ENCODE results near the gene FCAMR.

FCAMR gene

GRCh38 chr1:206961668-206962067, 8.6 kb downstream of the FCAMR start:
- Histone ChIP-seq H2AFZ (ENCODE audit: low read depth, low read length) (no peak overlapping the region), H3K9me3 (ENCODE audit: low read length) (no peaks in the 10 kb centered on the region), H3K27me3 (ENCODE audit: insufficient read depth, low read length) (no peaks in the 10 kb centered on the region), H3K4me1 (ENCODE audit: insufficient read depth, low read length) (no peaks in the 10 kb centered on the region), H3K36me3 (ENCODE audit: insufficient read depth, low read length) (no peaks in the 10 kb centered on the region), H3K4me3 (ENCODE audit: low read length) (no peak overlapping the region)

- H2AFZ ChIP-seq (ENCODE audit: low read depth, low read length): no peak overlapping the region
- H3K4me3 ChIP-seq (ENCODE audit: low read length): no peak overlapping the region
- no peaks in the 10 kb centered on the region for H3K36me3 ChIP-seq (ENCODE audit: insufficient read depth, low read length)
- peaks cover 4% of the 10 kb centered on the region for H3K4me1 ChIP-seq (ENCODE audit: insufficient read depth, low read length)
- H3K9me3 ChIP-seq (ENCODE audit: low read length): no peaks in the 10 kb centered on the region
- H3K27me3 ChIP-seq (ENCODE audit: insufficient read depth, low read length): no peaks in the 10 kb centered on the region
Observed at GRCh38 chr1:206960676-206961386, 9.4 kb downstream of the FCAMR start.

GRCh38 chr1:206958144-206958543, 12.1 kb downstream of the FCAMR start:
- Histone ChIP-seq H3K4me3 (ENCODE audit: low read length) (no peak overlapping the region), H3K4me1 (ENCODE audit: insufficient read depth, low read length) (peaks cover 7% of the 10 kb centered on the region), H2AFZ (ENCODE audit: low read depth, low read length) (no peak overlapping the region), H3K36me3 (ENCODE audit: insufficient read depth, low read length) (no peaks in the 10 kb centered on the region), H3K27me3 (ENCODE audit: insufficient read depth, low read length) (no peaks in the 10 kb centered on the region), H3K9me3 (ENCODE audit: low read length) (no peaks in the 10 kb centered on the region)

GRCh38 chr1:206957639-206958038, 12.6 kb downstream of the FCAMR start:
- no peak overlapping the region for H2AFZ ChIP-seq (ENCODE audit: low read depth, low read length)
- H3K4me1 ChIP-seq (ENCODE audit: insufficient read depth, low read length): peaks cover 7% of the 10 kb centered on the region
- no peak overlapping the region for H3K4me3 ChIP-seq (ENCODE audit: low read length)
- no peaks in the 10 kb centered on the region for H3K9me3 ChIP-seq (ENCODE audit: low read length)
- H3K27me3 ChIP-seq (ENCODE audit: insufficient read depth, low read length): no peaks in the 10 kb centered on the region
- H3K36me3 ChIP-seq (ENCODE audit: insufficient read depth, low read length): no peaks in the 10 kb centered on the region

GRCh38 chr1:206955476-206956451, 14.5 kb downstream of the FCAMR start:
- Histone ChIP-seq H3K27me3 (ENCODE audit: insufficient read depth, low read length) (no peaks in the 10 kb centered on the region), H2AFZ (ENCODE audit: low read depth, low read length) (no peak overlapping the region), H3K4me1 (ENCODE audit: insufficient read depth, low read length) (peaks cover 7% of the 10 kb centered on the region), H3K36me3 (ENCODE audit: insufficient read depth, low read length) (no peaks in the 10 kb centered on the region), H3K4me3 (ENCODE audit: low read length) (no peak overlapping the region), H3K9me3 (ENCODE audit: low read length) (no peaks in the 10 kb centered on the region)

GRCh38 chr1:206954459-206955342, 15.6 kb downstream of the FCAMR start:
- no peak overlapping the region for H2AFZ ChIP-seq (ENCODE audit: low read depth, low read length)
- no peaks in the 10 kb centered on the region for H3K9me3 ChIP-seq (ENCODE audit: low read length)
- peaks cover 7% of the 10 kb centered on the region for H3K4me1 ChIP-seq (ENCODE audit: insufficient read depth, low read length)
- H3K4me3 ChIP-seq (ENCODE audit: low read length): no peak overlapping the region
- H3K36me3 ChIP-seq (ENCODE audit: insufficient read depth, low read length): no peaks in the 10 kb centered on the region
- no peaks in the 10 kb centered on the region for H3K27me3 ChIP-seq (ENCODE audit: insufficient read depth, low read length)

GRCh38 chr1:206953626-206954025, 16.6 kb downstream of the FCAMR start:
- H2AFZ ChIP-seq (ENCODE audit: low read depth, low read length): no peak overlapping the region
- peaks cover 7% of the 10 kb centered on the region for H3K4me1 ChIP-seq (ENCODE audit: insufficient read depth, low read length)
- no peaks in the 10 kb centered on the region for H3K9me3 ChIP-seq (ENCODE audit: low read length)
- H3K4me3 ChIP-seq (ENCODE audit: low read length): no peak overlapping the region
- H3K27me3 ChIP-seq (ENCODE audit: insufficient read depth, low read length): no peaks in the 10 kb centered on the region
- H3K36me3 ChIP-seq (ENCODE audit: insufficient read depth, low read length): no peaks in the 10 kb centered on the region

- Histone ChIP-seq H3K4me3 (ENCODE audit: low read length) (no peak overlapping the region), H3K36me3 (ENCODE audit: insufficient read depth, low read length) (no peaks in the 10 kb centered on the region)
Observed at GRCh38 chr1:206953126-206953525, 17.1 kb downstream of the FCAMR start.

GRCh38 chr1:206952171-206952570, 18.1 kb downstream of the FCAMR start:
- no peaks in the 10 kb centered on the region for H3K27me3 ChIP-seq (ENCODE audit: insufficient read depth, low read length)
- H2AFZ ChIP-seq (ENCODE audit: low read depth, low read length): no peak overlapping the region
- peaks cover 7% of the 10 kb centered on the region for H3K4me1 ChIP-seq (ENCODE audit: insufficient read depth, low read length)
- no peak overlapping the region for H3K4me3 ChIP-seq (ENCODE audit: low read length)
- no peaks in the 10 kb centered on the region for H3K36me3 ChIP-seq (ENCODE audit: insufficient read depth, low read length)
- no peaks in the 10 kb centered on the region for H3K9me3 ChIP-seq (ENCODE audit: low read length)

More at GRCh38 chr1:206953126-206953525, 17.1 kb downstream of the FCAMR start:
- peaks cover 7% of the 10 kb centered on the region for H3K4me1 ChIP-seq (ENCODE audit: insufficient read depth, low read length)
- H2AFZ ChIP-seq (ENCODE audit: low read depth, low read length): no peak overlapping the region
- no peaks in the 10 kb centered on the region for H3K9me3 ChIP-seq (ENCODE audit: low read length)
- no peaks in the 10 kb centered on the region for H3K27me3 ChIP-seq (ENCODE audit: insufficient read depth, low read length)

- no peak overlapping the region for H2AFZ ChIP-seq (ENCODE audit: low read depth, low read length)
- H3K9me3 ChIP-seq (ENCODE audit: low read length): no peaks in the 10 kb centered on the region
- H3K36me3 ChIP-seq (ENCODE audit: insufficient read depth, low read length): no peaks in the 10 kb centered on the region
- no peaks in the 10 kb centered on the region for H3K27me3 ChIP-seq (ENCODE audit: insufficient read depth, low read length)
- H3K4me1 ChIP-seq (ENCODE audit: insufficient read depth, low read length): peaks cover 7% of the 10 kb centered on the region
- no peak overlapping the region for H3K4me3 ChIP-seq (ENCODE audit: low read length)
Observed at GRCh38 chr1:206951318-206952100, 18.8 kb downstream of the FCAMR start.

GRCh38 chr1:206949641-206950040, 20.6 kb downstream of the FCAMR start:
- Histone ChIP-seq H3K4me1 (ENCODE audit: insufficient read depth, low read length) (no peaks in the 10 kb centered on the region), H3K9me3 (ENCODE audit: low read length) (no peaks in the 10 kb centered on the region), H3K4me3 (ENCODE audit: low read length) (no peak overlapping the region), H2AFZ (ENCODE audit: low read depth, low read length) (no peak overlapping the region), H3K27me3 (ENCODE audit: insufficient read depth, low read length) (no peaks in the 10 kb centered on the region), H3K36me3 (ENCODE audit: insufficient read depth, low read length) (no peaks in the 10 kb centered on the region)

GRCh38 chr1:206949208-206949607, 21.1 kb downstream of the FCAMR start:
- no peak overlapping the region for H2AFZ ChIP-seq (ENCODE audit: low read depth, low read length)
- no peaks in the 10 kb centered on the region for H3K36me3 ChIP-seq (ENCODE audit: insufficient read depth, low read length)
- no peaks in the 10 kb centered on the region for H3K27me3 ChIP-seq (ENCODE audit: insufficient read depth, low read length)
- H3K9me3 ChIP-seq (ENCODE audit: low read length): no peaks in the 10 kb centered on the region
- no peaks in the 10 kb centered on the region for H3K4me1 ChIP-seq (ENCODE audit: insufficient read depth, low read length)
- no peak overlapping the region for H3K4me3 ChIP-seq (ENCODE audit: low read length)
